GM12872 (cell line): Measurements from ENCODE around the gene CRACR2B.

Experiments used
- CTCF ChIP-seq: IDR thresholded peaks from 3 replicates; pipeline ENCODE4 v1.5.1; 2011; ENCODE audit warnings: low read depth, mild to moderate bottlenecking, low read length, moderate library complexity; ENCODE audit not compliant: insufficient read depth

The CRACR2B gene

GRCh38 chr11:837189-837989 lies 9.7 kb downstream of the CRACR2B start:
- TF ChIP-seq CTCF = no peak

- TF ChIP-seq CTCF = no peak
Measured at GRCh38 chr11:837990-838307, 10.2 kb downstream of the CRACR2B start.

- 0 out of 3 replicates have a peak, but pooled peaks have one; percentile 14 for TF ChIP-seq CTCF
Measured at GRCh38 chr11:838441-839279, 10.9 kb downstream of the CRACR2B start.

GRCh38 chr11:839280-839623 lies 11.5 kb downstream of the CRACR2B start:
- no peak for TF ChIP-seq CTCF

GRCh38 chr11:839875-840617 lies 12.3 kb downstream of the CRACR2B start:
- TF ChIP-seq CTCF = peak; percentile 52

GRCh38 chr11:841981-842369 lies 14.3 kb downstream of the CRACR2B start:
- no peak for TF ChIP-seq CTCF

GRCh38 chr11:842370-843002 lies 14.8 kb downstream of the CRACR2B start, which contains the start of the genes POLR2L and TSPAN4:
Gene POLR2L, minus strand, starts transcription at chr11:842529. Its CDS starts 21 bp downstream, at chr11:842508.
Gene TSPAN4, plus strand, starts transcription at chr11:842852. Its CDS starts 7,453 bp downstream, at chr11:850305.
- TF ChIP-seq CTCF = no peak
